WTC11 (cell line): ENCODE results near the gene CENPL. TPM values are rescaled to one million over a fixed set of nuclear protein-coding genes. Genes with fewer than 3 reads are reported as not detected.

ENCODE experiments used
- ATAC-seq: fragments of 200-7000 bp; cut with Tn5 transposase; 2 replicates; pipeline ENCODE4 v1.10.0; 2021; ENCODE audit warnings: mild to moderate bottlenecking, moderate library complexity
- CTCF ChIA-PET: fragments of 300-600 bp; sonication (Branson Sonifier 250); formaldehyde crosslinking; loops from one replicate; lab custom pipeline; 2021; ENCODE audit warnings: antibody characterized with exemption; lab: Charles Lee
- POLR2A ChIA-PET: fragments of 350-600 bp; sonication (Branson Sonifier 250); formaldehyde crosslinking; loops from one replicate; lab custom pipeline; 2021; ENCODE audit warnings: antibody characterized with exemption; lab: Charles Lee
- DNase-seq: peaks from one replicate; pipeline ENCODE4 v3.0.0; 2021; ENCODE audit warnings: low spot score
- H3K27ac Mint-ChIP-seq: 2 replicates; pipeline ENCODE4 v1.8.0; 2021; ENCODE audit warnings: mixed read lengths
- H3K27me3 Mint-ChIP-seq: 2 replicates; pipeline ENCODE4 v1.8.0; 2021; ENCODE audit warnings: low read depth, mild to moderate bottlenecking, moderate library complexity, mixed read lengths
- H3K36me3 Mint-ChIP-seq: 2 replicates; pipeline ENCODE4 v1.8.0; 2021; ENCODE audit warnings: mixed read lengths
- H3K4me1 Mint-ChIP-seq: 2 replicates; pipeline ENCODE4 v1.8.0; 2022; ENCODE audit warnings: mixed read lengths
- H3K4me3 Mint-ChIP-seq: 2 replicates; pipeline ENCODE4 v1.8.0; 2021; ENCODE audit warnings: mild to moderate bottlenecking, moderate library complexity, mixed read lengths
- H3K9me3 Mint-ChIP-seq: 2 replicates; pipeline ENCODE4 v1.8.0; 2021; ENCODE audit warnings: mixed read lengths
- AFF4 ChIP-seq: sonication (generic); formaldehyde crosslinking; IDR thresholded peaks from 2 replicates; pipeline ENCODE4 v1.8.1; 2023; ENCODE audit warnings: mild to moderate bottlenecking, missing genetic modification reagents, borderline replicate concordance
- ARID4B ChIP-seq: sonication (generic); formaldehyde crosslinking; IDR thresholded peaks from 2 replicates; pipeline ENCODE4 v1.8.0; 2023; ENCODE audit warnings: missing genetic modification reagents, mild to moderate bottlenecking, borderline replicate concordance
- CREB1 ChIP-seq: sonication (generic); formaldehyde crosslinking; IDR thresholded peaks from 2 replicates; pipeline ENCODE4 v1.8.0; 2023; ENCODE audit warnings: mild to moderate bottlenecking, missing genetic modification reagents
- CREM ChIP-seq: sonication (generic); formaldehyde crosslinking; IDR thresholded peaks from 2 replicates; pipeline ENCODE4 v1.8.1; 2022; ENCODE audit warnings: mild to moderate bottlenecking, missing genetic modification reagents, moderate library complexity
- EMX1 ChIP-seq: fragments of 250-450 bp; sonication (Bioruptor Pico); IDR thresholded peaks from 2 replicates; pipeline ENCODE4 v1.8.0; 2021; ENCODE audit warnings: mild to moderate bottlenecking
- ERG ChIP-seq: fragments of 250-450 bp; sonication (Bioruptor Pico); IDR thresholded peaks from 2 replicates; pipeline ENCODE4 v1.8.0; 2021; ENCODE audit warnings: mild to moderate bottlenecking
- FOXP1 ChIP-seq: sonication (generic); formaldehyde crosslinking; IDR thresholded peaks from 2 replicates; pipeline ENCODE4 v1.8.0; 2022; ENCODE audit warnings: missing genetic modification reagents, mild to moderate bottlenecking, moderate library complexity, borderline replicate concordance
- IRF2 ChIP-seq: sonication (generic); formaldehyde crosslinking; IDR thresholded peaks from 2 replicates; pipeline ENCODE4 v1.8.0; 2022; ENCODE audit warnings: low read depth, missing genetic modification reagents, borderline replicate concordance
- SOX15 ChIP-seq: fragments of 250-450 bp; sonication (Bioruptor Pico); IDR thresholded peaks from 2 replicates; pipeline ENCODE4 v1.9.0; 2021; ENCODE audit warnings: mild to moderate bottlenecking
- STAT6 ChIP-seq: sonication (generic); formaldehyde crosslinking; conservative IDR thresholded peaks from 2 replicates; pipeline ENCODE4 v1.8.1; 2023; ENCODE audit warnings: mild to moderate bottlenecking, low read depth, missing genetic modification reagents, moderate library complexity
- ZNF416 ChIP-seq: fragments of 250-450 bp; sonication (Bioruptor Pico); IDR thresholded peaks from 2 replicates; pipeline ENCODE4 v1.9.0; 2021; ENCODE audit warnings: mild to moderate bottlenecking, inconsistent platforms
- ZNF671 ChIP-seq: fragments of 250-450 bp; sonication (Bioruptor Pico); IDR thresholded peaks from 2 replicates; pipeline ENCODE4 v1.8.0; 2021; ENCODE audit warnings: mild to moderate bottlenecking
- ZSCAN18 ChIP-seq: fragments of 250-450 bp; sonication (Bioruptor Pico); IDR thresholded peaks from 2 replicates; pipeline ENCODE4 v2.1.2; 2022; ENCODE audit warnings: mild to moderate bottlenecking, moderate library complexity
- total RNA-seq: library from RNA; stranded (reverse); gene quantifications from 3 replicates; pipeline ENCODE4 v1.2.3, GENCODE V29; 2021
- TF ChIP-seq, protein P1 (sequence below): sonication (generic); formaldehyde crosslinking; IDR thresholded peaks from 2 replicates; pipeline ENCODE4 v1.8.1; 2023; ENCODE audit warnings: mild to moderate bottlenecking, missing genetic modification reagents, moderate library complexity
- TF ChIP-seq, protein P2 (sequence below): fragments of 250-450 bp; sonication (Bioruptor Pico); IDR thresholded peaks from 2 replicates; pipeline ENCODE4 v1.9.0; 2021; ENCODE audit warnings: moderate library complexity, mild to moderate bottlenecking, inconsistent platforms, borderline replicate concordance

Gene CENPL
- total RNA-seq, 1 experiment from 2014 or later = 20.1 TPM

DNA sequence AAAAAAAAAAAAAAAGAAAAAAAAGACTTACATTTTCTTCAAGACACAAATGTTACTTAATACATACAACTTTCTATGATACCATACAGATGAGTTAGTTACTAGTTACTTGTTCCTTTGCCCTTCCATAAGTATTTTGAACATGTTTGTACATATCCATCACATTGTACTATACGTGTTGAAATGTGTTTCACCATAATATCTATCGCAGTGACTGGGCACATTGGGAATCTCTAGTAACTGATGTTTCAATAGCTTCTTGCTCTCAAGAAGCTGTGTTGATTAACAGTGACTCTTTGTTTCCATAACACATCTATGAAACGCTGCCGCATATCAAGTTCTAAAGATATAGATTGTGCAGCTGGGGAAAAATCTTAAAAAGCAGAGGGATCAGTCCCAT is 67.0 kb downstream of the CENPL start:
- no peaks in the 10 kb centered on the region for H3K4me1 Mint-ChIP-seq
- no peak overlapping the region for H3K27ac Mint-ChIP-seq
- DNase-seq (no peak), ATAC-seq (no peak)
- TF ChIP-seq ZSCAN18 (CRISPR knock-in tag) (no peak), CREM (CRISPR knock-in tag) (no peak), ZNF671 (CRISPR knock-in tag) (no peak), IRF2 (no peak), ZNF416 (CRISPR knock-in tag) (no peak), ERG (CRISPR knock-in tag) (no peak), SOX15 (no peak), FOXP1 (no peak)
- H3K36me3 Mint-ChIP-seq = peaks cover 64% of the 10 kb centered on the region
- no peak overlapping the region for H3K4me3 Mint-ChIP-seq
- H3K9me3 Mint-ChIP-seq = peaks cover 35% of the 10 kb centered on the region
- CTCF ChIA-PET = no interaction called here
- POLR2A ChIA-PET = no interaction called here
- H3K27me3 Mint-ChIP-seq = no peaks in the 10 kb centered on the region

DNA sequence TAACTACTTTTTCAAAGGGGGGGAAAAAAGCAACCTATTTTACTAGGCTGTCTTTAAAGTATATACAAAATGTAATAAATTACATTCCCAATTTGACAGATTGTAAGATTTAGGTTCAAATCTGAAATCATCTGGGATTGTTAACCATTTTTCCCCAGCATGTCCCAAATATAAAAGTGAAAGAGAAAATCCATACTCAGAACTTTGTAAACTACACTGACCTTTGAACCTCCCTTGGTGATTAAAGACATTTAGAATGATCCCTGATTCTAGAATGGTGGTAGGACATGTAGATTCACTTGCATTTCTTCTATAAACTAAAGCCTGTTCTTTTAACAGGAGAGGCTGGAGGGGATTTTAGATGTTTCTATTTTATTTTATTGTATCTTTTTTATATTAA is 70.9 kb downstream of the CENPL start:
- DNase-seq = no peak
- ChIA-PET CTCF (no interaction called here), POLR2A (no interaction called here)
- Mint-ChIP-seq H3K9me3 (no peaks in the 10 kb centered on the region), H3K36me3 (peaks cover 26% of the 10 kb centered on the region), H3K4me1 (no peaks in the 10 kb centered on the region)
- ATAC-seq = no peak
- TF ChIP-seq ARID4B = no peak
- no peak for TF ChIP-seq AFF4 (CRISPR knock-in tag)
- TF ChIP-seq, protein P1, sequence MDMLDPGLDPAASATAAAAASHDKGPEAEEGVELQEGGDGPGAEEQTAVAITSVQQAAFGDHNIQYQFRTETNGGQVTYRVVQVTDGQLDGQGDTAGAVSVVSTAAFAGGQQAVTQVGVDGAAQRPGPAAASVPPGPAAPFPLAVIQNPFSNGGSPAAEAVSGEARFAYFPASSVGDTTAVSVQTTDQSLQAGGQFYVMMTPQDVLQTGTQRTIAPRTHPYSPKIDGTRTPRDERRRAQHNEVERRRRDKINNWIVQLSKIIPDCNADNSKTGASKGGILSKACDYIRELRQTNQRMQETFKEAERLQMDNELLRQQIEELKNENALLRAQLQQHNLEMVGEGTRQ (CRISPR knock-in tag) = no peak
- TF ChIP-seq ZNF671 (CRISPR knock-in tag) = no peak
- TF ChIP-seq STAT6 (CRISPR knock-in tag) = no peak
- TF ChIP-seq EMX1 = no peak
- TF ChIP-seq, protein P2, sequence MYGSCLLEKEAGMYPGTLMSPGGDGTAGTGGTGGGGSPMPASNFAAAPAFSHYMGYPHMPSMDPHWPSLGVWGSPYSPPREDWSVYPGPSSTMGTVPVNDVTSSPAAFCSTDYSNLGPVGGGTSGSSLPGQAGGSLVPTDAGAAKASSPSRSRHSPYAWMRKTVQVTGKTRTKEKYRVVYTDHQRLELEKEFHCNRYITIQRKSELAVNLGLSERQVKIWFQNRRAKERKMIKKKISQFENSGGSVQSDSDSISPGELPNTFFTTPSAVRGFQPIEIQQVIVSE (CRISPR knock-in tag) = no peak
- TF ChIP-seq CREB1 (CRISPR knock-in tag) = no peak
- TF ChIP-seq, all 79 proteins: peak for 0
- no peaks in the 10 kb centered on the region for H3K27me3 Mint-ChIP-seq
- no peak overlapping the region for H3K4me3 Mint-ChIP-seq
- H3K27ac Mint-ChIP-seq = no peak overlapping the region
